T-helper 1 cell (primary cell): ENCODE measurements around the gene DISP3.

Source experiments
- DNase-seq, 5 donors: peaks; one replicate each; pipeline ENCODE4 v3.0.0-alpha.2; 2012 to 2020
- total RNA-seq, 4 donors: gene quantifications; one replicate each; lab custom pipeline; 2026; lab: John Stamatoyannopoulos, UW

The DISP3 gene, protein sequence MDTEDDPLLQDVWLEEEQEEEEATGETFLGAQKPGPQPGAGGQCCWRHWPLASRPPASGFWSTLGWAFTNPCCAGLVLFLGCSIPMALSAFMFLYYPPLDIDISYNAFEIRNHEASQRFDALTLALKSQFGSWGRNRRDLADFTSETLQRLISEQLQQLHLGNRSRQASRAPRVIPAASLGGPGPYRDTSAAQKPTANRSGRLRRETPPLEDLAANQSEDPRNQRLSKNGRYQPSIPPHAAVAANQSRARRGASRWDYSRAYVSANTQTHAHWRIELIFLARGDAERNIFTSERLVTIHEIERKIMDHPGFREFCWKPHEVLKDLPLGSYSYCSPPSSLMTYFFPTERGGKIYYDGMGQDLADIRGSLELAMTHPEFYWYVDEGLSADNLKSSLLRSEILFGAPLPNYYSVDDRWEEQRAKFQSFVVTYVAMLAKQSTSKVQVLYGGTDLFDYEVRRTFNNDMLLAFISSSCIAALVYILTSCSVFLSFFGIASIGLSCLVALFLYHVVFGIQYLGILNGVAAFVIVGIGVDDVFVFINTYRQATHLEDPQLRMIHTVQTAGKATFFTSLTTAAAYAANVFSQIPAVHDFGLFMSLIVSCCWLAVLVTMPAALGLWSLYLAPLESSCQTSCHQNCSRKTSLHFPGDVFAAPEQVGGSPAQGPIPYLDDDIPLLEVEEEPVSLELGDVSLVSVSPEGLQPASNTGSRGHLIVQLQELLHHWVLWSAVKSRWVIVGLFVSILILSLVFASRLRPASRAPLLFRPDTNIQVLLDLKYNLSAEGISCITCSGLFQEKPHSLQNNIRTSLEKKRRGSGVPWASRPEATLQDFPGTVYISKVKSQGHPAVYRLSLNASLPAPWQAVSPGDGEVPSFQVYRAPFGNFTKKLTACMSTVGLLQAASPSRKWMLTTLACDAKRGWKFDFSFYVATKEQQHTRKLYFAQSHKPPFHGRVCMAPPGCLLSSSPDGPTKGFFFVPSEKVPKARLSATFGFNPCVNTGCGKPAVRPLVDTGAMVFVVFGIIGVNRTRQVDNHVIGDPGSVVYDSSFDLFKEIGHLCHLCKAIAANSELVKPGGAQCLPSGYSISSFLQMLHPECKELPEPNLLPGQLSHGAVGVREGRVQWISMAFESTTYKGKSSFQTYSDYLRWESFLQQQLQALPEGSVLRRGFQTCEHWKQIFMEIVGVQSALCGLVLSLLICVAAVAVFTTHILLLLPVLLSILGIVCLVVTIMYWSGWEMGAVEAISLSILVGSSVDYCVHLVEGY (N-terminal part only)
- 0.27 to 1.4 (median 1.1) reads per million in 4 donors for total RNA-seq

GRCh38 chr1:11478571-11479374 is at the start of gene DISP3:
TSS of gene DISP3 (plus strand) at chr1:11479155. CDS start at chr1:11500993, 21,838 bp downstream.
- DNase-seq: peak in 4 of 5 donors; percentile 43 to 57 (median 48)

- DNase-seq: no peak
Measured at GRCh38 chr1:11429226-11429625, 49.7 kb upstream of the DISP3 start.

- DNase-seq: no peak
Measured at GRCh38 chr1:11429935-11430334, 49.0 kb upstream of the DISP3 start.

- no peak for DNase-seq
Measured at GRCh38 chr1:11431941-11432507, 46.9 kb upstream of the DISP3 start.

DNA sequence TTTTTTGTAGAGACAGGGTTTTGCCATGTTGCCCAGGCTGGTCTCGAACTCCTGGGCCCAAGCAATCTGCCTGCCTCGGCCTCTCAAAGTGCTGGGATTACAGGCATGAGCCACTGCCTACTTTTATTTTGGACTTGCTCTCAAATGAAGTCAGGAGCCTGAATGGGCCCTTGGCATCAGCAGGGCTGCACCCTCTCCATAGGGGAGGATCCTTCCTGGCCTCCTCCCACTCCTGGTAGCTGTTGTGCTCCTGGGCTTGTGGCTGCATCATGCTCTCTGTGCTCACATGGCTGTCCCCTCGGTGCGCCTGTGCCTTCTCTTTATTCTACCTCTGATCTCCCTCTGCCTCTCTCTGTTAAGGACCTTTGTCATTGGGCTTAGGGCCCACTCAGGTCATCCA is 46.4 kb upstream of the DISP3 start:
- DNase-seq: no peak

DNA sequence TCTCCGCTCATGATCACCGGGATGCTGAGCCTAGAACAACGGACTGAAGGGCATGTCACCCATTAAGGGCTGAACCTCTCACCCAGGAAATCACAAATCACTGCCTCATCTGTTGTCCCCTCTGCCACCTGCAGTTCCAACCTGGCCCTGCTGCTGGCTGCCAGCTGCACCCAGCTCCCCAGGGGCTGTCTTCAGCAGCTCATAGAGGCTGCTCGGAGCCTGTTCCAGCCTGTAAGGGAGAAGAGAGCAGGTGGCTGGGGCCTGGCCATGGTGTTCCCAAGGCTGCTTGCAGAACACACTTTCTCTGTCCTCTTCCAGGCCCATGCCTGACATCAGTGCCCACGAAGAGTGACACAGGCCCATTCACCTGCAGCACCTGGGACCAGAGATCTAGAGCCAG is 44.5 kb upstream of the DISP3 start:
- DNase-seq: no peak

GRCh38 chr1:11434926-11435325 is 44.0 kb upstream of the DISP3 start:
- no peak for DNase-seq

- DNase-seq: no peak
Measured at GRCh38 chr1:11438996-11439395, 40.0 kb upstream of the DISP3 start.

DNA sequence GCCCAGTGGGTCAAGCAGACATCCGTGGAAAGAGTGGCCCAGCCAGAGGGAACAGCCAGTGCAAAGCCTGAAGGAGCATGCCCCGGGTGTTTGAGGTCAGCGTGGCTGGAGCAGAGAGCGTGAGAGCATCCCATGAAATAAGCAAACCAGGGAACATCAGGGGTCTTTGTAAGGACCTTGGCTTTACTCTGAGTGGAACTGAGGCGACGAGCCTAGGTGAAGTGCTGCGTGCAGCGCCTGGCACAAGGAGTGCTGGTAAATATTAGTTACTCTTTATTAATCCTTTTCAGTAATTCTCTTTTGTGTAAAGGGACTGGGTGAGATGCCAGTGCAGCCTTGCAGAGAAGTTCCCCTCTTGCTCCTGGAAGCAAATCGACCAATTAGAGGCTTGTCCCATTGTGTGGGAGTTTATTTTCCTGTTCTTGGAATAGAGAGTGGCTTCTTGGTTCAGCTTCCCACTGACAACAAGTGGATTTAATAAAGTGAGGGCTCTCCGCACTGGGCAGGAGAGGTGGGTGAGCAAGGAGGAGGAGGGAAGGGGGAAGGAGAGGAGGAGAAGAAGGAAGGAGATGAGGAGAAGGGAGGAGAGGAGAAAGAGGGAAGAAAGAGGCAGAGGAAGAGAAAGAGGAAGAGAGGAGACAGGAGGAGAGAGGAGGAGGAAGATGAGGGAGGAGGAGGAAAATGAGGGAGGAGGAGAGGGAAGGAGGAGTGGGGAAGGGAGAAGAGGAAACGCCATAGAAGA is 37.6 kb upstream of the DISP3 start:
- no peak for DNase-seq

GRCh38 chr1:11443043-11443442 is 35.9 kb upstream of the DISP3 start:
- DNase-seq: no peak

GRCh38 chr1:11443961-11444658 is 34.8 kb upstream of the DISP3 start:
- DNase-seq: no peak

- DNase-seq: no peak
Measured at GRCh38 chr1:11444907-11445306, 34.0 kb upstream of the DISP3 start.

- DNase-seq: no peak
Measured at GRCh38 chr1:11447903-11448302, 31.1 kb upstream of the DISP3 start.

DNA sequence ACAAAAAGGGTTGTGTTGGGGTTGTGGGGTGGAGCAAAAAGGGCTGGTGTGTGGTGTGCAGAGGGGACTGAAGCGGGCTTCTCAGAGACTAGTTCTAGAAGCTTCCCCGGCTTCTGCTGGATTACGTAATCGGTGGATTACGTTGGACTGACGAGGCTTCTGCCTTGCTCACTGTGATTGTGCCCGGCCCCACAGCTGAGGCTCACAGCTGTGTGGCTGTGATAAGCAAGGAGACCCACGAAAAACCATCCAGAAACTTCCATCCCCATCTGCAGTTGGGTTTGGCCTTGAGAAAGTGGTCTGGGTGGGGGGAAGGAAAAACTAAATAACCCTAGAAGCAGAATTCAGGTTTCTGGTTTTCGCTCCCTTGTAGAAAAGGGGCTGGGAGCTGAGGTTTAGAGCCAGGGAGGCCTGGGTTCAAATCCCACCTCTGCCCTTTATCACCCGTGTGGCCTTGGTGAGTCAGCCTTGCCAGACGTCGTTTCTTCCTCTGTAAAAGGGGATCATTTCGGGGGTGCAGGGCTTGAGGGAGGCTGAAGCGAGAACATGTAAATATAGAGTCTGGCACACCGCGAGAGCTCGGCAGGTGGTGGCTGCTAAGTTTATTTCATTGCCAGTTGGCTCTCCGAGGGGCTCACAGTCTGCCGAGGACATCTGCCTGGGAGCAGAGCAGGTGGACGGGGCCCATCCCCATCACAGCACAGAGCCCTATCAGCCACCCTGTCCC is 30.4 kb upstream of the DISP3 start:
- DNase-seq: no peak

- DNase-seq: no peak
Measured at GRCh38 chr1:11449100-11449403, 29.9 kb upstream of the DISP3 start.

DNA sequence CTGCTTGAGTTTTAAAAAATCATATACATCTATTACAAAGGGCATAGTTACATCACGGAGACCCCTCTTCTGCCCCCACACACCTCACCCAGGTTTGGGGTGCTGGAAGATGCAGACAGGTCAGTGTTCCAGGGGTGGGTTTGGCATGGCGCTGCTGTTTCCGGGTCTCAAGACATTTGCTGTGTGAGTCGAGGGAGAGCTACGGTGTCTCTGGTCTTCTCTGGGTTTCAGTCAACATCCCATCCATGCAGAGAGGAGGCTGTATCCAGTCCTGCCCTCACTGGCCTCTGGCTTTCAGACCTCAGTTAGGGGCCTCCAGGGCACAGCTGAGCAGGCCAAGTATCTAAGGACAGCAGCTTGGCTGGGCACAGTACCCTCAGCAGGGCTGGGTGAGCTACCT is 28.6 kb upstream of the DISP3 start:
- no peak for DNase-seq

DNA sequence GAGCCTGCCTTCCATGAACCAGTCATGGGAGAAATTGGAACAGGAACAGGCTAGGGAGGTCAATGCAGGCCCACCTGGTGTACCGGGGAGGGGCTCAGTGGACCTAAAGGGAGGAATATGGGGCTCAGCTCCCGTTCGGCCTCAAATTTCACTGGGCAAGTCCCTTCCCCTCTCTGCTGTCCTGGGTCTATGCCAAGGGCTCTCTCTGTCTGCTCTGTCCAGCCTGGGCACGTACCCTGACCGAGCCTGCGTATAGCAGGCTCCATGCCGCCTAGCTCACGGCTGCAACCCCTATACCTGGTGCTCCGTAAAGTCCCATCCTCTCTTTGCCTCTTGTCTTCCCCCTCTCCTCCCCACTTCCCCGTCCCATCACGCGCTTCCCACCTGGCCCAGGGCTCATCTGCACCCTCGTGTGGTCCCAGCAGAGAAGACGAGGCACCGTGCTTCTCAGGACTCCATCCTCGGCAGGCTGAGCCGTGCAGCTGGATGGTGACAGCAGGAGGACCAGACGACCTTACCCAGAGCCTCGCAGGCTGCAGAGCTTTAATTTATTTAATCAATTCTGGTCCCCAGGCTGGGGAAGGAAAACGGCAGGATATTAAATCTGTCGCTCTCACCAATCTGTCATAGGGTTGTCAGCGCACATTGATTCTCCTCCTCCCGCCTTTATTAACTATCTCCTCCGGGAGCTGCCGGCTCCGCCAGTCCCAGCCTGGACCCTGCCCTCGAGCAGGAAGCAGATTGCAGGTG is 25.0 kb upstream of the DISP3 start:
- no peak for DNase-seq

DNA sequence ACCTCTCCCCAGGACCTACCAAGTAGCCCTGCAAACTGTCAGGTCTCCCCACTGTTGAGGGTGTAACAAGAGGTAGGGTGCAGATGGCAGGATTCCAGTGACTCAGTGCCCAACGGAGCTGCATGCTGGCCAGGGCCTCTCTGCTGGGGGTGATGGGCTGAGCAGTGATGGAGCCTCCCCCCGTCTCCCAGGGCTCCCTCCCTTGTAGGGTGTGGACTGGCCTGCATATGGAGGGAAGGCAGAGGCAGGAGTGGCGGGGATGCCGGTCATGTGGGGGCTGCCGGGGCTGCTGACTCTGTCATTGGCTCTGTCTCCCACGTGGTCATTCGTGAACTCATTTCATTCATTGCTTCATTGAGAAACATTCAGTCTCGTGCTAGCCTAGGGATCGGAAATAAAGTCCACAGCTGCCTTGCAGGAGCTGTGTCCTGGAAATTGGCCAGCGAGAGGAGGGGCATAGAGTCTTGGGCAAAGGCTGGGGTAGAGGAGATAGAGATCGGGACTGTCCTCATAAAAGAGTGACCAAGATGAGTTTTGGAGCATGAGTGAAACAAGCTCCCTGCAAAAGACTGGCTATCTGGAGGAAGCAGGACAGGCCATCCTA is 22.9 kb upstream of the DISP3 start:
- no peak for DNase-seq

GRCh38 chr1:11456965-11457364 is 22.0 kb upstream of the DISP3 start:
- DNase-seq: no peak
